MG63 (cell line): ENCODE data around the gene SETD2. TPM values are rescaled to one million over a fixed set of nuclear protein-coding genes. Genes with fewer than 3 reads are reported as not detected.

Source experiments
- DNase-seq: peaks from one replicate; pipeline ENCODE4 v3.0.0-alpha.2; 2020
- H3K27me3 ChIP-seq: fragments of 250-450 bp; sonication (Bioruptor Pico); 2 replicates; pipeline ENCODE4 v1.5.1; 2020; ENCODE audit warnings: mild to moderate bottlenecking, moderate library complexity
- H3K36me3 ChIP-seq: fragments of 250-450 bp; sonication (Bioruptor Pico); 2 replicates; pipeline ENCODE4 v1.5.1; 2020; ENCODE audit warnings: mild to moderate bottlenecking, moderate library complexity
- H3K4me3 ChIP-seq: fragments of 250-450 bp; sonication (Bioruptor Pico); 2 replicates; pipeline ENCODE4 v1.5.1; 2020; ENCODE audit warnings: mild to moderate bottlenecking, moderate library complexity
- H3K9me3 ChIP-seq: fragments of 250-450 bp; sonication (Bioruptor Pico); 2 replicates; pipeline ENCODE4 v1.5.1; 2020; ENCODE audit warnings: mild to moderate bottlenecking, moderate library complexity
- total RNA-seq: library from RNA; depleted of rRNA; stranded (reverse); fragments of >200 nt; shearing (Covaris generic); gene quantifications from 2 replicates; pipeline ENCODE4 v1.2.3, GENCODE V29; 2014; ENCODE audit warnings: low replicate concordance

SETD2 gene
- total RNA-seq, 1 experiment from 2014 or later = 8.1 TPM

DNA sequence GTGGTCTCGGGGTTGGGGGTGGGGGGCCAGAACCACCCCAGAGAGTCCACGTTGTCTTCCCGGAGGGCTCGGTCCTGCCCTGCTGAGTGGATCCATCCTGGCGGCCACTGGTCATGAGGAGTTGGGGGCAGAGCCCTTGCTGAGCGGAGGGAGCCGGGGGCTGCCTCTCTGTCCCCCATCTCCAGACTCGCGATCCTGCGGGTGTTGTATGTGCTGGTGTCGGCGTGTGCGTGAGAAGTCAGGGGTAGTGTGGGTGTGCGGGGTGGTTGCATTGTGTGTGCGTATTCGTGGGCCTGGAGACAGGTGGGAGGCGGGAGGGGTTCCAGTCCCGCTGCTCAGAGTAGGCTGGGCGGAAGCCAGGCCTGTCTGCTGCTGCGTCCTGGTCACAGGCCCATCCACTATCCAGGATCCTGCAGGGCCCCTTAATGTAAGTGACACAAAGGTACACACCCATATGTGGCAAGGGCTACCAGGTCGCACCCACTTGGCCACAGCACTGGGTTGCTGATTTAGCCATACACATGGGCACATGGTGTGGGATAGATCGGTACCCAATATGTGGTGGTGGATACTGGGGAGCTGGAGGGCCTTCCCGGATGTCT lies 153.7 kb downstream of the SETD2 start:
- H3K4me3 ChIP-seq = no peak overlapping the region
- no peak for DNase-seq
- no peaks in the 10 kb centered on the region for H3K27me3 ChIP-seq
- H3K36me3 ChIP-seq = no peaks in the 10 kb centered on the region
- H3K9me3 ChIP-seq = no peaks in the 10 kb centered on the region

DNA sequence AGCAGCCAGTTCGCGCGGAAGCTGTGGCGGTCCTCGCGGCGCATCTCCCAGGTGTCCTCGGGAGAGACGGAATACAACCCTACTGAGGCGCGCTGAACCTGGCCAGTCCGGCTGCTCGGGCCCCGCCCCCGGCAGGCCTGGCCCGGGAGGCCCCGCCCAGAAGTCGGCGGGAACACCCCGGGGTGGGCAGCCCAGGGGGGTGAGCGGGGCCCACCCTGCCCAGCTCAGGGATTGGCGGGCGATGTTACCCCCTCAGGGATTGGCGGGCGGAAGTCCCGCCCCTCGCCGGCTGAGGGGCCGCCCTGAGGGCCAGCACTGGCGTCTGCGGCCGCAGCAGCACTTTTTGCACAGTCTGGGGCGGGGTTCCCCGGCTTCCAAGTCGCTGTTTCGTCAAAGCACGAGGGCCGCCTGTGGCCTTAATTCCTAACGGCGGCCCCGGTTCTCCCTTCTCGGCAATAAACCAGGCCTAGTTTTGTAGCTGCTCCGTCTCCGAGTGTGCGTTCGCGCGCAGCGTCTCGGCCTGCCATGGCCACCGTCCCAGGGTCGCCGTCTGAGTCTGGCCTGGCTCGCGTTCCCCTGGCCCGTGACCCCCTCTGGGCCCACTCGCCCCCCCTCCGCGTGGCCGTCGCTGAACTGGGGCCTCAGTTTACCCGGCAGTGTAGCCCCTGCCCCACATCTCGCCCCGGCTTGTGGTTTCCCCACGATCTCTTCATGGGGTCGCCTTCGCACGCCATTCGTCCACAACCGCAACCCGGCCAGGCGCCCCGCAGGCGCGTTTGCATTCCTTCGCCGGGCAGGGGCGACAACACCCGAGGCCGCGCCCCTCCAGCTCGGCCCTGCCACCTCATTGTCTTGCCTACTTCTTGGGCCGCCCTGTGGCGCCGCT lies 154.4 kb downstream of the SETD2 start:
- Histone ChIP-seq H3K36me3 (no peaks in the 10 kb centered on the region), H3K4me3 (peak overlapping the region; percentile 31)
- DNase-seq = peak; percentile 76

GRCh38 chr3:47008851-47009224 lies 155.1 kb downstream of the SETD2 start:
- DNase-seq = no peak
- no peak overlapping the region for H3K4me3 ChIP-seq
- no peaks in the 10 kb centered on the region for H3K27me3 ChIP-seq
- H3K9me3 ChIP-seq = no peaks in the 10 kb centered on the region
- H3K36me3 ChIP-seq = no peaks in the 10 kb centered on the region

More for the DNA sequence above, 154.4 kb downstream of the SETD2 start:
- no peaks in the 10 kb centered on the region for H3K9me3 ChIP-seq
- no peaks in the 10 kb centered on the region for H3K27me3 ChIP-seq

- Histone ChIP-seq H3K4me3 (no peak overlapping the region), H3K27me3 (no peaks in the 10 kb centered on the region), H3K36me3 (no peaks in the 10 kb centered on the region), H3K9me3 (no peaks in the 10 kb centered on the region)
- no peak for DNase-seq
These were observed 155.6 kb downstream of the SETD2 start for GRCh38 chr3:47008234-47008796.

DNA sequence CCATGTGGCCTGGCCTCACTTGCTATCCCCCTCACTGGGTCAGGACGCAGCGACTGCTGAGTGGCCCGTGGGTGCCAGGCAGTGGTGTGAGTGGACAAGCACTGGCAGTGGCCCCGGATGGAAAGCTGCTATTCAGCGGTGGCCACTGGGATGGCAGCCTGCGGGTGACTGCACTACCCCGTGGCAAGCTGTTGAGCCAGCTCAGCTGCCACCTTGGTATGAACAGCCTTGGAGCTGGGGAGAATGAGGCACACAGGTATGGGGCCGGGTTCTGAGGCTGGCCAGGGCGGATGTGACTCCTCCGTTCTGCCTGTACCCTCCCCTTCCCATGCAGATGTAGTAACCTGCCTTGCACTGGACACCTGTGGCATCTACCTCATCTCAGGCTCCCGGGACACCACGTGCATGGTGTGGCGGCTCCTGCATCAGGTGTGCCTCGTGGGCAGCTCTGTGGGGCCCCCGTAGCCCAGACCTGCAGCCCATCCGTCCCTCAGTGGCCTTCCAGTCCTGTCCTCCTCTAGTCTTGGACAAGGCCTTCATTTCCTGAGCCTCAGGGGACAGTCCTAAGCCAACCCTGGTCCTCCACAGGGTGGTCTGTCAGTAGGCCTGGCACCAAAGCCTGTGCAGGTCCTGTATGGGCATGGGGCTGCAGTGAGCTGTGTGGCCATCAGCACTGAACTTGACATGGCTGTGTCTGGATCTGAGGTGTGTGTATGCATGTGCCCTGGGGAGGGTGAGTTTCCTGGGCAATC lies 156.3 kb downstream of the SETD2 start:
- no peak for DNase-seq
- Histone ChIP-seq H3K36me3 (no peaks in the 10 kb centered on the region), H3K9me3 (no peaks in the 10 kb centered on the region), H3K4me3 (no peak overlapping the region), H3K27me3 (no peaks in the 10 kb centered on the region)

GRCh38 chr3:47007001-47007400 lies 156.9 kb downstream of the SETD2 start:
- Histone ChIP-seq H3K36me3 (no peaks in the 10 kb centered on the region), H3K27me3 (no peaks in the 10 kb centered on the region), H3K9me3 (no peaks in the 10 kb centered on the region), H3K4me3 (no peak overlapping the region)
- DNase-seq = no peak

DNA sequence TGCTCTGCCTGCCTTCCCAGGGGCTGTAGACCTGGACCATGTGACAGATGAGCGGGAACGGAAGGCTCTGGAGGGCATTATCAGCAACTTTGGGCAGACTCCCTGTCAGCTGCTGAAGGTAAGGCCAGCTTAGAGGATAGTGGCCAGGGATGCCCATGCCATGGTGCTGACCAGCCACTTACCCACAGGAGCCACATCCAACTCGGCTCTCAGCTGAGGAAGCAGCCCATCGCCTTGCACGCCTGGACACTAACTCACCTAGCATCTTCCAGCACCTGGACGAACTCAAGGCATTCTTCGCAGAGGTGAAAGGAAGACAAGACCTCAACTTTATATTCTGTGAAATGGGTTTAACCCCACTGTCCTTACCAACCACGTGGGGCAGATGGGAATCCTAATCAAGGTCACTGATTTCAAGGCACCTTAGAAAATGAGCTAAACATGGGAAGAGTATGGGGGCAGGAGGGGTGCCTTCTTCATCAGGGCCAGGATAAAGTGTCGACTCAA lies 157.7 kb downstream of the SETD2 start:
- Histone ChIP-seq H3K36me3 (no peaks in the 10 kb centered on the region), H3K4me3 (no peak overlapping the region), H3K9me3 (no peaks in the 10 kb centered on the region), H3K27me3 (no peaks in the 10 kb centered on the region)
- DNase-seq = no peak

- H3K9me3 ChIP-seq = no peaks in the 10 kb centered on the region
- DNase-seq = no peak
- H3K4me3 ChIP-seq = no peak overlapping the region
- no peaks in the 10 kb centered on the region for H3K36me3 ChIP-seq
- no peaks in the 10 kb centered on the region for H3K27me3 ChIP-seq
These were observed 158.4 kb downstream of the SETD2 start for GRCh38 chr3:47005212-47006144.

DNA sequence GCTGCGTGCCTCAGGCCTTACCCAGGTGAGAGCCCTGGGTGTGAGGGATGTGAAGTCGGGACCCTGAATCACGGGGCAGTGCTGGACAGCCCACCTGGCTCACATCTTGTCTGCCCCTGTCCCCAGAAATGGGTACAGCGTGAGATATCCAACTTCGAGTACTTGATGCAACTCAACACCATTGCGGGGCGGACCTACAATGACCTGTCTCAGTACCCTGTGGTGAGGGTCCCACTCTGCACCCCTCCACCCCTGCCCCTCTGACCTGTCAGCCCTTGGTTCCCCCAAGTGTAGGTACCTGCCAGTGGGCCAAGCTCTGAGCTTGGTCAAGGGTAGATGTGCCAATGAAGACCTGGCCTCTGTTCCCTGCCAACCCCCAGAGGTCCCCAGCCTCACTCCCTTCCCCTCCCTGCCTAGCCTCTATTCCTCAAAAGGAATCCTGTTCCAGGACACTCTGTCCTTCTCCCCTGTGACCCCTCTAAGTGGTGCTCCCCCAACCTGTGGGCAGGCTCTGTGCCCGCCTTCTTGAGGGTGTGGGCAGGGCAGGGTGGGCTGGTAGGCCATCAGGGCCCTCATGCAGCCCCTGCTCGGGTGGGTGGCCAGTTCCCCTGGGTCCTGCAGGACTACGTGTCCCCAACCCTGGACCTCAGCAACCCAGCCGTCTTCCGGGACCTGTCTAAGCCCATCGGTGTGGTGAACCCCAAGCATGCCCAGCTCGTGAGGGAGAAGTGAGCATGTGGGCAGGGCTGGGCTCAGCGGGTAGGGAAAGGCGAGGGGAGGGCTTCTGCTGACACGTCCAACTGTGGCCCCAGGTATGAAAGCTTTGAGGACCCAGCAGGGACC lies 159.3 kb downstream of the SETD2 start:
- no peaks in the 10 kb centered on the region for H3K27me3 ChIP-seq
- H3K4me3 ChIP-seq = no peak overlapping the region
- H3K9me3 ChIP-seq = no peaks in the 10 kb centered on the region
- no peak for DNase-seq
- H3K36me3 ChIP-seq = no peaks in the 10 kb centered on the region

DNA sequence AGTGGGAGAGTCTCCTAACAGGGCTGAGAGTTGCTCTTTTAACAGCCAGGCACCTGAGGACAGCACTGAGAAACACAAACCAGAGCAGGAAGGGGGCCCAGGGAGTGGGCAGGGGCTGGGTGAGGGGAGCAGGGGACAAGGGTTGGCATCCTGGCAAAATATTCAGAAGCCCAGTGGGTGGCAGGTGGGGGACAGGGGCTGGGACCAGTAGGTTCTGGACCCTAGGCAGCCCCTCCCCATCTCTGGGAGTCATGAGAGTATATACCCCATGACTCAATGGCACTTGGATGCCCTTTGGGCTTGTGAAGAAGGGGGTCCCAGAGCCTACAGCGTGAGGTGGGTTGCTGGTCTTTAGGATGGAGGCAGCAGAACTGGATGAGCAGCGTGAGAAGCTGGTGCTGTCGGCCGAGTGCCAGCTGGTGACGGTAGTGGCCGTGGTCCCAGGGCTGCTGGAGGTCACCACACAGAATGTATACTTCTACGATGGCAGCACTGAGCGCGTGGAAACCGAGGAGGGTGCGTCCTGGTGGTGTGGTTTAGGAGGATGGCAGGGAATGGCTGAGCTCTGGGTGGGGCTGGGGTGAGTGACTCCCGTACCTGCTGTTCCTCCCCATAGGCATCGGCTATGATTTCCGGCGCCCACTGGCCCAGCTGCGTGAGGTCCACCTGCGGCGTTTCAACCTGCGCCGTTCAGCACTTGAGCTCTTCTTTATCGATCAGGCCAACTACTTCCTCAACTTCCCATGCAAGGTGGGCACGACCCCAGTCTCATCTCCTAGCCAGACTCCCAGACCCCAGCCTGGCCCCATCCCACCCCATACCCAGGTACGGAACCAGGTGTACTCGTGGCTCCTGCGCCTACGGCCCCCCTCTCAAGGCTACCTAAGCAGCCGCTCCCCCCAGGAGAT lies 160.2 kb downstream of the SETD2 start:
- no peaks in the 10 kb centered on the region for H3K27me3 ChIP-seq
- no peaks in the 10 kb centered on the region for H3K9me3 ChIP-seq
- no peaks in the 10 kb centered on the region for H3K36me3 ChIP-seq
- DNase-seq = no peak
- no peak overlapping the region for H3K4me3 ChIP-seq

GRCh38 chr3:47003056-47003410 lies 160.9 kb downstream of the SETD2 start:
- Histone ChIP-seq H3K36me3 (no peaks in the 10 kb centered on the region), H3K9me3 (no peaks in the 10 kb centered on the region), H3K4me3 (no peak overlapping the region), H3K27me3 (no peaks in the 10 kb centered on the region)
- no peak for DNase-seq

DNA sequence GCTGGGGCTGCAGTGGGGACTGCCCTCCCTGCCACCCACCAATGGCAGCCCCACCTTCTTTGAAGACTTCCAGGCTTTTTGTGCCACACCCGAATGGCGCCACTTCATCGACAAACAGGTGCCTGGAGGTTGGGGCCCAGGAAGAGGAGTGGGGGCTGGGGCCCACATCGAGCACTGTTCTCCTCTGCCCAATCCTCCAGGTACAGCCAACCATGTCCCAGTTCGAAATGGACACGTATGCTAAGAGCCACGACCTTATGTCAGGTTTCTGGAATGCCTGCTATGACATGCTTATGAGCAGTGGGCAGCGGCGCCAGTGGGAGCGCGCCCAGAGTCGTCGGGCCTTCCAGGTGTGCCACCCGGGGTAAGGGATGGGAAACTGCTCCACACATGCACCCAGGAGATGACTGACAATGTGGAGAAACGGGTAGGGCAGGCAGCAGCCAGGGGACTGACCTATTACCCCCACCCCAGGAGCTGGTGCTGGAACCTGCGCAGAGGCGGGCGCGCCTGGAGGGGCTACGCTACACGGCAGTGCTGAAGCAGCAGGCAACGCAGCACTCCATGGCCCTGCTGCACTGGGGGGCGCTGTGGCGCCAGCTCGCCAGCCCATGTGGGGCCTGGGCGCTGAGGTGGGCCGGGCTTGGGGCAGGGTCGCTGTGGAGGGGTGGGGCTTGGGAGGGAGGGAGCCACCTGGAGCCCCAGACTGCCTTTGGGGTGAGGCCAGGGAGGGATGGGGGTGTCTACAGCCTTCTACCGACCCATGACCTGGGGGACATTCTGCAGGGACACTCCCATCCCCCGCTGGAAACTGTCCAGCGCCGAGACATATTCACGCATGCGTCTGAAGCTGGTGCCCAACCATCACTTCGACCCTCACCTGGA lies 161.5 kb downstream of the SETD2 start:
- no peaks in the 10 kb centered on the region for H3K36me3 ChIP-seq
- H3K27me3 ChIP-seq = no peaks in the 10 kb centered on the region
- no peak for DNase-seq
- H3K4me3 ChIP-seq = no peak overlapping the region
- no peaks in the 10 kb centered on the region for H3K9me3 ChIP-seq

- no peak for DNase-seq
- no peaks in the 10 kb centered on the region for H3K36me3 ChIP-seq
These were observed 162.2 kb downstream of the SETD2 start for GRCh38 chr3:47001731-47002170.

More at GRCh38 chr3:47001731-47002170, 162.2 kb downstream of the SETD2 start:
- H3K9me3 ChIP-seq = no peaks in the 10 kb centered on the region
- H3K27me3 ChIP-seq = no peaks in the 10 kb centered on the region
- H3K4me3 ChIP-seq = no peak overlapping the region
